Body of pancreas (tissue), 4 donors: ENCODE results near the gene EHBP1L1.

Source experiments
- CTCF ChIP-seq, 7 experiments: fragments of 450-650 bp in 4 of 7; fragments of 200-600 bp in 3 of 7; sonication (generic) in 3 of 7; IDR thresholded peaks; one replicate each; pipeline ENCODE4 v1.5.1; 2016 to 2019; ENCODE audit warnings: antibody characterized with exemption in 7 of 7
- POLR2A ChIP-seq, 3 donors: fragments of 450-650 bp; IDR thresholded peaks; one replicate each; pipeline ENCODE4 v1.6.1; 2016; ENCODE audit warnings: antibody characterized with exemption in 3 of 3, mild to moderate bottlenecking in 2 of 3

GRCh38 chr11:65576232-65576866 lies 496 bp downstream of the EHBP1L1 start:
- TF ChIP-seq CTCF (IDR thresholded peaks at IDR 0.05) (no peak), POLR2A (IDR thresholded peaks at IDR 0.05) (no peak)
